ENCODE measurements around the gene WDR59.
A peak's percentile ranks its signal among the peaks of the same experiment; 100 is the strongest.

WDR59 gene

GRCh38 chr16:74998481-74999218 is 13.7 kb upstream of the WDR59 start, which contains the start of gene ZNRF1:
Gene ZNRF1, plus strand, starts transcription at chr16:74999024. Its CDS starts 648 bp downstream, at chr16:74999672.
- Histone ChIP-seq H3K4me2 (ENCODE audit: low read depth, low read length) (peak within 1 kb of the TSS; percentile 74), H4K20me1 (ENCODE audit: insufficient read depth, low read length) (no peaks in the 10 kb centered on the region), H3K4me3 (ENCODE audit: low read length) (peak within 1 kb of the TSS; percentile 55), H3F3A (ENCODE audit: insufficient read depth, low read length) (no peaks in the 10 kb centered on the region), H3K27ac (ENCODE audit: low read length) (no peak within 1 kb of the TSS), H3K4me1 (ENCODE audit: low read length) (no peaks in the 10 kb centered on the region), H3K36me3 (replicated peaks; ENCODE audit: insufficient read depth, low read length) (no peaks in the 10 kb centered on the region), H2AFZ (ENCODE audit: low read length) (peak within 1 kb of the TSS; percentile 61; the same call in 1 of the 2 replicates), H3K9me2 (replicated peaks; ENCODE audit: insufficient read depth, low read length) (no peaks in the 10 kb centered on the region), H3K9me3 (replicated peaks; ENCODE audit: insufficient read depth, low read length) (no peaks in the 10 kb centered on the region), H3K27me3 (replicated peaks; ENCODE audit: insufficient read depth, low read length) (no peaks in the 10 kb centered on the region), H3K79me2 (ENCODE audit: low read length) (no peaks in the 10 kb centered on the region), H3K9ac (ENCODE audit: low read length) (peak within 1 kb of the TSS; percentile 21; the same call in 1 of the 2 replicates)
- DNase-seq = peak; percentile 56
- peak; percentile 56 for TF ChIP-seq CTCF (IDR thresholded peaks at IDR 0.05; ENCODE audit: low read length)
- no peak for TF ChIP-seq EZH2phosphoT487 (IDR thresholded peaks at IDR 0.05; ENCODE audit: low read length)

- H3K9me2 ChIP-seq (replicated peaks; ENCODE audit: insufficient read depth, low read length) = no peaks in the 10 kb centered on the region
- no peak overlapping the region for H2AFZ ChIP-seq (ENCODE audit: low read length)
- H3K4me1 ChIP-seq (ENCODE audit: low read length) = no peaks in the 10 kb centered on the region
- no peak for DNase-seq
- H3K9me3 ChIP-seq (replicated peaks; ENCODE audit: insufficient read depth, low read length) = no peaks in the 10 kb centered on the region
- no peaks in the 10 kb centered on the region for H3K36me3 ChIP-seq (replicated peaks; ENCODE audit: insufficient read depth, low read length)
- H3F3A ChIP-seq (ENCODE audit: insufficient read depth, low read length) = no peaks in the 10 kb centered on the region
- no peak overlapping the region for H3K4me2 ChIP-seq (ENCODE audit: low read depth, low read length)
- no peaks in the 10 kb centered on the region for H3K79me2 ChIP-seq (ENCODE audit: low read length)
- no peaks in the 10 kb centered on the region for H3K27me3 ChIP-seq (replicated peaks; ENCODE audit: insufficient read depth, low read length)
- TF ChIP-seq EZH2phosphoT487 (IDR thresholded peaks at IDR 0.05; ENCODE audit: low read length) = no peak
- TF ChIP-seq EZH2 (optimal IDR thresholded peaks at IDR 0.05; ENCODE audit: low read depth, low read length) = no peak
- no peak for TF ChIP-seq CTCF (IDR thresholded peaks at IDR 0.05; ENCODE audit: low read length)
- H3K27ac ChIP-seq (ENCODE audit: low read length) = no peak overlapping the region
- H3K9ac ChIP-seq (ENCODE audit: low read length) = no peak overlapping the region
- no peaks in the 10 kb centered on the region for H4K20me1 ChIP-seq (ENCODE audit: insufficient read depth, low read length)
- H3K4me3 ChIP-seq (ENCODE audit: low read length) = no peak overlapping the region
Observed at GRCh38 chr16:74997042-74997491, 12.1 kb upstream of the WDR59 start.

- H3K9me3 ChIP-seq (replicated peaks; ENCODE audit: insufficient read depth, low read length) = no peaks in the 10 kb centered on the region
- DNase-seq = no peak
- H3K9me2 ChIP-seq (replicated peaks; ENCODE audit: insufficient read depth, low read length) = no peaks in the 10 kb centered on the region
- no peak overlapping the region for H3K9ac ChIP-seq (ENCODE audit: low read length)
- H3K4me2 ChIP-seq (ENCODE audit: low read depth, low read length) = no peak overlapping the region
- no peaks in the 10 kb centered on the region for H3F3A ChIP-seq (ENCODE audit: insufficient read depth, low read length)
- H4K20me1 ChIP-seq (ENCODE audit: insufficient read depth, low read length) = no peaks in the 10 kb centered on the region
- H3K36me3 ChIP-seq (replicated peaks; ENCODE audit: insufficient read depth, low read length) = no peaks in the 10 kb centered on the region
- H3K27me3 ChIP-seq (replicated peaks; ENCODE audit: insufficient read depth, low read length) = no peaks in the 10 kb centered on the region
- H3K4me3 ChIP-seq (ENCODE audit: low read length) = no peak overlapping the region
- no peaks in the 10 kb centered on the region for H3K4me1 ChIP-seq (ENCODE audit: low read length)
- no peak overlapping the region for H2AFZ ChIP-seq (ENCODE audit: low read length)
- no peaks in the 10 kb centered on the region for H3K79me2 ChIP-seq (ENCODE audit: low read length)
- no peak overlapping the region for H3K27ac ChIP-seq (ENCODE audit: low read length)
- no peak for TF ChIP-seq CTCF (IDR thresholded peaks at IDR 0.05; ENCODE audit: low read length)
- no peak for TF ChIP-seq EZH2phosphoT487 (IDR thresholded peaks at IDR 0.05; ENCODE audit: low read length)
- TF ChIP-seq EZH2 (optimal IDR thresholded peaks at IDR 0.05; ENCODE audit: low read depth, low read length) = no peak
Observed at GRCh38 chr16:74995986-74996385, 11.1 kb upstream of the WDR59 start.
